Jurkat, Clone E6-1 (cell line): ENCODE data around the gene SF3B3.
"Not testable (repeated sequence)": the region's sequence is repeated elsewhere in the genome, so short reads cannot be mapped to it uniquely, and the experiment has no call there.

Experiments used
- DNase-seq: peaks from one replicate; pipeline ENCODE4 v3.0.0-alpha.2; 2011; ENCODE audit warnings: low read depth, low spot score
- H3K4me3 ChIP-seq: 2 replicates; pipeline ENCODE4 v1.5.1; 2011; ENCODE audit warnings: mild to moderate bottlenecking, low read length, control low read depth, moderate library complexity

SF3B3 gene

DNA sequence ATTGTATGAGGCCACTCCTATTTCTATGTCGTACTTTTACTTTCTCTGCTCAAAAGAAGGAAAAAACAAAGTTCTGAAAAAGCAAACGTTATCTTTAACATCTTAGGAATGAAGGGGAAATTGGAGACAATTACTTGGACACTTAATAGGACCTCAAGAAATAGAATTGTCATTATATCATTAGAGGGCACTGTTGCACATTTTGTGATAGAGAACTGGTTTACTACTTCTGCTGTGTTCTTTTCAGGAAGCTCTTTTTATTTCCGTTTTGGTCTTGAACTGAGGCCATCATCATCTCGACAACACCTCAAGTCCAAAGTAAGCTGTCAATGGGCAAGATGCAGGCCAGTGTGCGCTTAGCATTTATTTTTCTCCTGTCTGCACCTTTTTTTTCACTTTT is 14.9 kb upstream of the SF3B3 start:
- H3K4me3 ChIP-seq: no peak overlapping the region
- DNase-seq: peak; percentile 15

DNA sequence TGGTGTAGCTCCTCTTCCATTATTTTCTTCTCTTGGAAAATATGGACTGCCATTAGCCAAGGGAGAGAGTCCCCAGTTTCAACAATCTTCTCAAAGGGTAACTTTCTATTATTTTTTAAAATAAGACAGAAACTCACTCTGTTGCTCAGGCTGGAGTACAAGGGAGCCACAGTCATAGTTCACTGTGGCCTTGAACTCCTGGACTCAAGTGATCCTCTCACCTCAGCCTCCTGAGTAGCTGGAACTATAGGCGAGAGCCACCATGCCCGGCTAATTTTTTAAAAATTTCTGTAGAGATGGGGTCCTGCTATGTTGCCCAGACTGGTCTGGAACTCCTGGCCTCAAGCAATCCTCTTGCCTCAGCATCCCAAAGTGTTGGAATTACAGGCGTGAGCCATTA is 13.4 kb upstream of the SF3B3 start:
- no peak overlapping the region for H3K4me3 ChIP-seq
- DNase-seq: no peak

DNA sequence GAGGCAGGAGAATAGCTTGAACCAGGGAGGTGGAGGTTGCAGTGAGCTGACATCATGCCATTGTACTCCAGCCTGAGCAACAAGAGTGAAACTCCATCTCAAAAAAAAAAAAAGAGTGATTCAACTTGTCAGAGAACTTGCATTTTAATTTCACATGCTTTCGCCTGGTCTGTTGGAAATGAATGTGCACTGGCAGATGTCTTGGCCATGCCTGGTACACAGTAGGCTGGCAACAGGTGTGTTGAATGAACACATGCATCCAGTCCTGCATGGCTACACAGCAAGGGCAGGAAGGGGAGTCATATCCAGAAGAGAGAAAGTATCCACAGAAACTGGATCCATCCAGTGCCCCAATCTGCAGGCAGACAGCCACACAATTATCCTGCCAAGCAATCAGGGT is 11.8 kb upstream of the SF3B3 start:
- no peak overlapping the region for H3K4me3 ChIP-seq
- DNase-seq: no peak

DNA sequence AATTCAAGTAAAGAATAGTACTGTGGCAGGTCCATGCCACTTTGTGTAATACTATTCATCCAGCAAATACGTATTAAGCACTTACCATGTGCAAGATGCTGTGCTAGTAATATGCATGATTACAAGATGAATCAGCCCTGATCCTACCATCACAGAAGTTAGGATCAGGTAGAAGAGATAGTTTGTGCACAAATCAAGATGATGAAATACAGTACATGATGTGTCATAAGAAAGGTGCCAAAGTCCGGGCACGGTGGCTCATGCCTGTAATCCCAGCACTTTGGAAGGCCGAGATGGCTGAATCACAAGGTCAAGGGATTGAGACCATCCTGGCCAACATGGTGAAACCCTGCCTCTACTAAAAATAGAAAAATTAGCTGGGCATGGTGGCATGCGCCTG is 11.2 kb upstream of the SF3B3 start:
- no peak for DNase-seq
- no peak overlapping the region for H3K4me3 ChIP-seq

DNA sequence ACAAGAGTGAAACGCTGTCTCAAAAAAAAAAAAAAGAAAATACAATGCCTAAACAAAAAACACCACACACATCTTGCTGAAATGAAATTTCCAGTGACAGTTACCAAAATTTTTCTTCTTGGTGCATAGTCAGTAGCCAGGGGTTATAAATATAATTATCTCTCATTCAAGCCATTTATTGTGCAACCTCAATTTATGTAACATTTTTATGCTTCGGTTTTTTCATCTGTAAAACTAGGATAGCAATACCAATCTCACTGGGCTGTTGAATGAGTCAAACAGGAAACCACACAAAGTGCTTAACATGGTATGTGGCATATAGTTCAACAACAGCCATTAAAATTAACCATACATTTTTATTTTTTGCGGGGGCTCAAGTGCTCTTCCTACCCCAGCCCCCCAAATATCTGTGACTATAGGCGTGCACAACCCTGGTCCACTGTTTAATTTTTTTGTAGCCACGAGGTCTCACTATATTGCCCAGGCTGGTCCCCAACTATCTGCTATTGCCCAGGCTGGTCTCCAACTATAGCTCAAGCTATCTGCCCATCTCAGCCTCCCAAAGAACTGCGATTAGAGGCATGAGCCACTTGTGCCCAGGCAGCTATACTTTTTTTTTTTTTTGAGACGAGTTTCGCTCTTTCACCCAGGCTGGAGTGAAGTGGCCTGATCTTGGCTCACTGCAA is 2.9 kb upstream of the SF3B3 start:
- peak overlapping the region; percentile 34 for H3K4me3 ChIP-seq
- DNase-seq: peak; percentile 68

DNA sequence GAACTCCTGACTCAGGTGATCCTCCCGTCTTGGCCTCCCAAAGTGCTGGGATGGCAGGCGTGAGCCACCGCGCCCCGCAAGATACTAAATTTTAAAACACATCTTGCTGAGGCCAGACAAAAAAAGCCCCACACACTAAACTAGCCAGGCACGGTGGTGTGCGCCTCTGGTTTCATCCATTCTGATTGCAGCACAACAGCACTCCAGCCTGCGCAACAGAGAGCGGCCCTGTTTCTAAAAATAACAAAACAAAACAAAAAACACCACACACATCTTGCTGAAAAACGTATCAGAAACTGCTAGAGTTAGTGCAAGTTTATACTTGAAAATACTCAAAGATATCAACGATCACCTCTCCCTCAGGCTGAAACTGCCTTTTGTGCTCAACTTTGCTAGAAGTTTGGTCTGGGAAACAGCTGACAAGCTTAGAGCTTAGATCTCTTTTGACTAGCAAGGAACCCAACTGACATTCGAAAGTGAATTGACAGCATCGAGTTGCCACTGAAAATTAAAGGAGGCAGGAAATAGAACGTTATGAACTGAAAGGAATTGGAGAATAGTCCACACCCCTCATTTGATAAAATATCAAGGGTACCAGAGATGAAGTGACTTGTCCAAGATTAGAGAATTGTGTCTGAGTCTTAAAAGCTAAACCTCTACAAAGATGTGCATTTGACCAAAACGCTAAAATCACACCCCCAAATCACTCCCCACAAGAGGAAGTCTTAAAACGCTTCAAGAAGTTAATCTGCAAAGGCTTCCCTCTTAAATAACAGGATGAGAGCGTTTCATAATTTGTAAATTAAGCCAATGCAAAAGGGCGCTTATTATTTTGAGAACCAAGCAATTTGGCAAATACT is 1.2 kb upstream of the SF3B3 start:
- DNase-seq: peak; percentile 56
- H3K4me3 ChIP-seq: peak overlapping the region; percentile 72

DNA sequence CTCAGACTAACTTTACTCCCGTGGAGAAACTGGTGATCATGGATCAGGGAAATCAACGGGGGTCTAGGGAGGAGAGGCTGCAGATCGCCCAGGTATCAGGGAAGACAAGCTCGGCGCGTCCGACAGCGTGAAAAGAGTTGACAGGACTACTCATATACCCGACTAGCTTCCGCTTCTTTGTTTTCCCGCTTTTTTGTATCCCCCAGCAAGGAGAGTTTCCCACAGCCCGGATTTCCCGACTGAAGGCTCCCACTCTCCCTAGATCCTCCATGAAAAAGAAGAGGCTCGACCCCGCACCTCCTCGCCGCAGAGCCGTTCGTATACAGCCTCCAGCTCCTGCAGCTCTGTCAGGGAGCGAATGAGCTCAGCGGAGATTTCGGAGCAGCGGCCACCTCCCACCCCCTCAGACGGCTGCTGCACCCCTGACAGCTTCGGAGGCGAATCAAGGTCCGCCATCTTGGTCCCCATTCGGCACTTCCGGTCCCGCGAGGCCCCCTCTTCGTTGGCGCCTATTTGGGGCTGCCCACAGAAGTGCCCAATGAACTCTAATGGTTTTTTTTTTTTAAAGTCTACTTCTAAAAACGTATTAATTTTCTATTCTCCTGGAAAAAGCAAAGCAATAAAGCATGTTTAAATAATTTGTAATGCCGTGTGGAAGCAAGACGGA is 407 bp upstream of the SF3B3 start, which contains the start of gene COG4:
COG4 (minus strand) TSS at position 479 of the 667 bp plus-strand sequence; CDS start at position 468, 11 bp downstream.
- H3K4me3 ChIP-seq: peak within 1 kb of the TSS; percentile 72
- DNase-seq: peak; percentile 89

DNA sequence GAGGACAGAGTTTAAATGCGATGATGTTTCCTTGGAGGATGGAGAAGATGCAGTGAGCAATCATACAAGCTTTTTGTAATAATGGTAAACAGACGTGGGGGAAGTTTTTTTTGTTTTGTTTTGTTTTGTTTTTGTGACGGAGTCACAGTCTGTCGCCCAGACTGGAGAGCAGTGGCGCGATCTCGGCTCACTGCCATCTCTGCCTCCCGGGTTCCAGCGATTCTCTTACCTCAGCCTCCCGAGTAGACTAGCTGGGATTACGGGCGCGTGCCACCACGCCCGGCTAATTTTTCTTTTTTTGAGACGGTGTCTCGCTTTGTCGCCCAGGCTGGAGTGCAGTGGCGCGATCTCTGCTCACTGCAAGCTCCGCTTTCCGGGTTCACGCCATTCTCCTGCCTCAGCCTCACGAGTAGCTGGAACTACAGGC is 796 bp downstream of the SF3B3 start:
- not testable (repeated sequence) for DNase-seq
- H3K4me3 ChIP-seq: peak overlapping the region; percentile 72

DNA sequence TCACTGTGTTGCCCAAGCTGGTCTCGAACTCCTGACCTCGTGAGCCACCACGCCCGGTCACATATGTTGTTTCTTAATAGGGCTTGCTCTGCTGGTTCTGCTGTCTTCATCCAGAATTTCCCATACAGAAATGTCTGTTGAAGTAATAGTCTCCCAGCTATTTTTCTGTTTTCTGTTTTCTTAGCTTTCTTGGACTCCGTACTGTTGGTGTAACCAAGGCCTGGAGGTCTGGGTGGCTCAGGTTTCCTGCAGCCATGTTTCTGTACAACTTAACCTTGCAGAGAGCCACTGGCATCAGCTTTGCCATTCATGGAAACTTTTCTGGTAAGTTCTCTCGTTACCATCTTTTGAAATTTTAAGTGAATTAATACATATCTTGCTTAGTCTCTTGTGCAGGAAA is 2.8 kb downstream of the SF3B3 start:
- H3K4me3 ChIP-seq: no peak overlapping the region
- no peak for DNase-seq

DNA sequence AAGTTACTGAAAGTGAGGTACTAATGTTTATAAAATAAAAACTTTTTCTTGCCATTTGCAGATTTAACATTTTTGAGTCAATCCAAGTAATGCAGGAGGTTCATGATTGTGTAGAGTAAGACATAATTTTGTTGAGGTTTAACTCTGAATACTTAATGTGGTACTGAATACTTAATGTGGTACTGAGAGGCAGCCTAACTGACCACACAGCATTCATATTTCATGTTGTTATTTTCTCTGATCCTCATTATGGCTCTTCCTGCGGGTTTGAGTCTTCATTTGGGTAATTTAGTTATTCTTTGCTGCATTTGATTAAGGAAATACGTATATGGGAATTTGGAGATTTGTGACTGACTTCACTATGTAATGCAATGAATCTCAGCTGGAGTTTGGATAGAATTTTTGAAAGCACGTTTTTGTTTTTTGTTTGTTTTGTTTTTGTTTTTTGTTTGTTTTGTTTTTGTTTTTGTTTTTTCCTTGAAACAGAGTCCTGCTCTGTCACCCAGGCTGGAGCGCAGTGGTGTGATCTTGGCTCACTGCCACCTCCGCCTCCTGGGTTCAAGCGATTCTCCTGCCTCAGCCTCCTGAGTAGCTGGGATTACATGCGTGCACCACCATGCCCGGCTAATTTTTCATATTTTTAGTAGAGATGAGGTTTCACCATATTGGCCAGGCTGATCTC is 3.8 kb downstream of the SF3B3 start:
- DNase-seq: no peak
- no peak overlapping the region for H3K4me3 ChIP-seq

DNA sequence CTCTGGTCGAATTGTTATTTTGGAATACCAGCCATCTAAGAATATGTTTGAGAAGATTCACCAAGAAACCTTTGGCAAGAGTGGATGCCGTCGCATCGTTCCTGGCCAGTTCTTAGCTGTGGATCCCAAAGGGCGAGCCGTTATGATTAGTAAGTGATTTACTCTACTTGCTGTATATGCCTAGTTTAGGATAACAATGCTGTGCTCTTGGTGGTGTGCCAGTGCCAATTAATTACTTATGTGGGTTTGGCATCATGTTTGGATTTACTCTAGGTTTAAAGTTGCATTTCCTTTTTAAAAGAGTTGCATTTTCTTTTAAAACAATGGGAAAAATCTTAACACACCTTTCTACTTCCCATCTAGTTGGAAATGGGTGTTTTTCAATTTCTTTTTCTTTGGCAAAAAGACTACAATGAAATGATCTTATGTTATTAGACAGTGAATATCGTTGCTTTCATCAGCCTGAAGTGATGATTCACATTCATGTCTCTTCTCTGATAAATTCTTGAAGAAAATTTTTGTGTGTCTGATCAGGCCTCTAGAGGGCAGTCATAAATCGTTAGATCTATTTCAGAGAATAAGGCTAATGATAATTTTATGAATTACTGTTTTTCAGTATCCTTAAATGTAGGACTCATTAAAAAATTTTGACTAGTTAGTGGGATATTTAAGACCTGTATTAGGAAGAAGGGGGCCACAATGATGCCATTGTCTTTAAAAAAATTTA is 5.6 kb downstream of the SF3B3 start:
- no peak overlapping the region for H3K4me3 ChIP-seq
- DNase-seq: peak; percentile 33

DNA sequence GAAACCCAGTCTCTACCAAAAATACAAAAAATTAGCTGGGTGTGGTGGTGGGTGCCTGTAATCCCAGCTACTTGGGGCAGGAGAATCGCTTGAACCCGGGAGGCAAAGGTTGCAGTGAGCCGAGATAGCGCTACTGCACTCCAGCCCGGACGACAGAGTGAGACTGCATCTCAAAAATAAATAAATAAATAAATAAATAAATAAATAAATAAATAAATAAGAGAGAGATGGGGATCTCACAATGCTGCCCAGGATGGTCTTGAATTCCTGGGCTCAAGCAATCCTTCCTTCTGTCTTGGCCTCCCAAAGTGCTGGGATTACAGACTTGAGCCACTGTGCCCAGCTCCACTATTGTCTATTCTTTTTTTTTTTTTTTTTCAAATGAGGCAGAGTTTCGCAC is 6.3 kb downstream of the SF3B3 start:
- not testable (repeated sequence) for H3K4me3 ChIP-seq

DNA sequence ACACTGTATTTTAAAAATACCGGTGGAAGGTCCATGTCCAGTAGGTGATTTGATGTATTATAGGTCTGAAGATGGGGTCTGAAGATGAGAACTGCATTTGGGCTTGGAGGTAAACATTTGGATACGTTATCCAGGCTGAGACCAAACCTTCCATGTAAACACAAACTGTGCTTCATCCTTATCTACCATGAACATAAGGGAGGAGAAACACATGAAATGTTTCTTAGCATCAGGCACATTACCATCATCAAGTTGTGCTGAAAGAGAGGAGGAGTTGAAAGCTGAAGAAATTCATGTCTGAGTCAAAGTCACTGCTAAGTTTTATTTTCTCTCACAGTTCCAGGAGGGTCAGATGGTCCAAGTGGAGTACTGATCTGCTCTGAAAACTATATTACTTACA is 11.4 kb downstream of the SF3B3 start:
- H3K4me3 ChIP-seq: no peak overlapping the region
- no peak for DNase-seq

More for the DNA sequence above, 6.3 kb downstream of the SF3B3 start:
- not testable (repeated sequence) for DNase-seq

DNA sequence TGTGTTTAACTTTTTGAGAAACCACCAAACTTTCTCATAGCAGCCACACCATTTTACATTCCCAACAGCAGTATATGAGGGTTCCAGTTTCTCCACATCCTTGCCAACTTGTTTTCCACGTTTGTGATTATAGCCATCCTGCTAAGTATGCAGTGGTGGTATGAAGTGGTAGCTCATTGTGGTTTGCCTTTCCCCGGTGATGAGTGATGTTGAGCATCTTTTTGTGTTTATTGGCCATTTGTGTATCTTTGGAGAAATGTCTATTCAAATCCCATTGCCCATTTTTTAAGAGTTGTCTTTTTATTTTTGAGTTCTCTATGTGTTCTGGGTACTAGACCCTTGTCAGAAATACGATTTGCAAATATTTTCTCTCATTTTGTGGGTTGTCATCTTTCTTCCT is 17.4 kb downstream of the SF3B3 start:
- no peak for DNase-seq

DNA sequence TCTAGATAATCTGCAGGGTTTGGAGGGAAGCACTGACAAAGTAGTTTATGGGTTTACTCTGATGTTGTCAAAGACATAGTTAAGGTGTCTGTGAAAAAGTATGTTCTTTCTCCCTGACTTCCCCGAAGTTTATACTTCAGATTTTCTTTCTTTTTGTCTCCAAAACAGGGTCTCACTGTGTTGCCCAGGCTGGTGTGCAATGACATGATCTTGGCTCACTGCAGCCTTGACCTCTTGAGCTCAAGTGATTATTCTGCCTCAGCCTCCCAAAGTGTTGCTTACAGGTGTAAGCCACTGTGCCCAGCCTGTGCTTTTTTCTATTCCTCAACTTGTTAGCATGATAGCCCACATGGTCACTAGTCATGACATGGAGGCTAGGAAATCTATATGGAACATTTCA is 20.9 kb downstream of the SF3B3 start:
- H3K4me3 ChIP-seq: no peak overlapping the region
- DNase-seq: no peak

More for the DNA sequence above, 17.4 kb downstream of the SF3B3 start:
- H3K4me3 ChIP-seq: no peak overlapping the region

DNA sequence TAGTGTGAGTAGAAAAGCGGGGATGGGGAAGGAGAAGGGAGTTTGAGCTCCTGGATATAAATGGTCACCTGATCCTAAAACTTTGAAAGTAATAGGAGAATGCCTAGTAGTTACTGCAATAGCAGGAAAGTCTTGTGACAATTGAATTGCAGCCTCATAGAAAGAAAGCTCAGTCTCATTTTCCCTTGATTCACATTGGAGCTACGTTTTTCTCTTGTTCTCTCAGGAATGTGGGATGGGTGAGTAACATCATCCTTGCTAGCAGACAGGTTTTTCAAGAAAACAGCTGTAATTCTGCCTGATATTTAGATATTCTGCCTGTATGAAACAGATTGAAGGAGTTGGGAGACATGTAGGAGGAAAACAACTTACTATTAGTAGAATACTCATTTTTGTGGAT is 25.3 kb downstream of the SF3B3 start:
- no peak for DNase-seq
- H3K4me3 ChIP-seq: no peak overlapping the region

DNA sequence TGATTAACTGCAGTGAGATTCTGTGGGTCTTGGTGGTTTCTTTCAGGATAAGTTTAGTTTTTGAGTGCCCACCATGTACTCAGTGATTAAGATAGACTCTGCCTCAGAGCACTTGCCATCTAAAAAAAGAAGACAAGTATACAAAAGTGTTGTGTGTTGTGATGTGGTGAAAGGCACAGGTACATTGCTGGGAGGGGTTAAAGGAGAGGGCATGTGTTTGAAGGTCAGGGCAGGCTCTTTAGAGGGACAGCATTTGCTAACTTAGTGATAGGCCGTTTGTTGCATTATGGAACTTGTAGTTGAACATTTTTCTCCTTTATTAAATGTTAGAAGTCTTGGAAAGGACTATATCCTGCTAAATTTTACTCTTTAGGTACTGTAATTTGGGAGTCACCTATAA is 26.5 kb downstream of the SF3B3 start:
- no peak overlapping the region for H3K4me3 ChIP-seq
- DNase-seq: no peak

DNA sequence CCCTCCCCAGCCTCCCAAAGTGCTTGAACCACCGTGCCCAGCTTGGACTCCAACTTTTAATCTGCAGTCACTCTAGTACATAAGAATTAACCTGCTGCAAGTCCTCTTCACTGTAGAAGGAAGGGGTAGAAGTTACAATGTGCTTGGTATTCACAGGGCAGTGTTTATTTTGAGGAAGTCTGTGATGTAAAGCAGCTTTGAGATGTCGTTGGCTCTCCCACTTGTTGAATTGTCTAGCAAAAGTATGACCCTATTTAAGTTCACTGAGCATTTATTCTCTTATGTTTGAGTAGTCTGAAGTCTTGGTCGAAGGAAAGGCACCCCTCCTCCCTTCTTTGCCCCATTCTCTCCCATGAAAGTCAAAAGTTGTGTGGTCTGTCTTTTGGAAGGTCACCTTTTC is 28.2 kb downstream of the SF3B3 start:
- H3K4me3 ChIP-seq: no peak overlapping the region
- no peak for DNase-seq

DNA sequence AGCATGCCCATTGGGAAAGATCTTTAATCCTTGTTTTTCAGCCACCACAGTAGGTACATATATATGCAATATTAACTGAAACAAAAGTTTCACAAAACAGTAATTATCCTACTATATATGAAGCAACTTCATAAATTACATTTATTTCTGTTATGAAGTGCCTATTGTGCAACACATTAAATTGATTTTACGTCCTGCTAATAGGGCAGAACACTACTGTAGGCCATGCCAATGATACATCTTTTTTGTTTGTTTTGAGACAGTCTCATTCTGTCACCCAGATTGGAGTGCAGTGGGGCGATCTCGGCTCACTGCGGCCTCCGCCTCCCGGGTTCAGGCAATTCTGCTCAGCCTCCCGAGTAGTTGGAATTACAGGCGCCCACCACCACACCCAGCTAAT is 29.1 kb downstream of the SF3B3 start:
- H3K4me3 ChIP-seq: no peak overlapping the region
- no peak for DNase-seq
